Measurements from ENCODE around the gene BLOC1S3. TPM values are rescaled to one million over a fixed set of nuclear protein-coding genes. Genes with fewer than 3 reads are reported as not detected.

The BLOC1S3 gene
- total and polyA plus RNA-seq, 2 of the 4 experiments (the other 2 are of a cell fraction): 1.1 to 4.9 TPM

GRCh38 chr19:45179072-45179891, 698 bp downstream of the BLOC1S3 start:
- WGBS, 2 experiments (ENCODE audit: extremely low coverage in 2 of 2, insufficient read length in 1 of 2): 2% methylated on average over 57 of the region's 97 CpGs; no CpG with 5 or more reads in 1 of the 2 experiments
- H3K27ac ChIP-seq (ENCODE audit: insufficient read depth, low read length): peak overlapping the region; percentile 69
- peak overlapping the region; percentile 68; the same call in 1 of the 2 replicates for H3K23ac ChIP-seq (ENCODE audit: low read depth, low read length)
- no peak overlapping the region for H2BK15ac ChIP-seq (ENCODE audit: low read depth, low read length)
- H4K8ac ChIP-seq (ENCODE audit: low read depth in 2 of 2, low read length in 2 of 2): peak overlapping the region; percentile 59 to 91; a peak in 2 of 4 replicates
- H4K91ac ChIP-seq (ENCODE audit: insufficient read depth, low read depth, low read length): no peak overlapping the region
- intact Hi-C loops (cut with micrococcal nuclease) (no loop called here), dilution Hi-C loops (cut with HindIII; ENCODE audit: low sequenced_read_pairs, unreplicated experiment) (no loop called here), in situ Hi-C loops (cut with MboI; ENCODE audit: low sequenced_read_pairs) (no loop called here)
- BruUV-seq (replicated peaks): no TSS peak
- H4K20me1 ChIP-seq (ENCODE audit: insufficient read depth, low read length): peaks cover 16% of the 10 kb centered on the region; the same call in 1 of the 2 replicates
- peak overlapping the region; percentile 98 for H2AK9ac ChIP-seq (replicated peaks; ENCODE audit: low read depth, low read length, poor library complexity)
- H3K14ac ChIP-seq (replicated peaks; ENCODE audit: low read depth, low read length): peak overlapping the region; percentile 15; the same call in 1 of the 2 replicates
- ChIA-PET POLR2A (ENCODE audit: unreplicated experiment) (no interaction called here), CTCF (interaction anchor here (0.7 kb wide), 1 partner anchor 33 kb away, joined by 4 read pairs; no protein-coding TSS in a partner anchor)
- H2AFZ ChIP-seq (replicated peaks; ENCODE audit: low read length, poor library complexity): peak overlapping the region; percentile 99
- peak overlapping the region; percentile 69 for H3K9ac ChIP-seq (ENCODE audit: low read depth, low read length)
- H2BK120ac ChIP-seq (ENCODE audit: low read depth, low read length): no peak overlapping the region
- no peaks in the 10 kb centered on the region for H3K27me3 ChIP-seq (ENCODE audit: control insufficient read depth, insufficient read depth, low read length)
- no peak overlapping the region for H2BK20ac ChIP-seq (ENCODE audit: low read depth, low read length)
- TF ChIP-seq MXI1 (IDR thresholded peaks at IDR 0.05; ENCODE audit: borderline replicate concordance, low read depth, low read length): 0 out of 2 replicates have a peak, but pooled peaks have one; percentile 21
- peak; percentile 2; the same call in 1 of the 2 replicates for TF ChIP-seq BHLHE40 (IDR thresholded peaks at IDR 0.05; ENCODE audit: low read depth, low read length)
- TF ChIP-seq RFX5 (IDR thresholded peaks at IDR 0.05; ENCODE audit: low read depth, low read length): no peak
- TF ChIP-seq FOS (IDR thresholded peaks at IDR 0.05; ENCODE audit: low read depth, low read length): no peak
- ATAC-seq (ENCODE audit: low read depth) (no peak), DNase-seq (peak; percentile 17)
- H3K18ac ChIP-seq (ENCODE audit: low read depth, low read length): no peak overlapping the region
- H3K4me1 ChIP-seq (ENCODE audit: control insufficient read depth, insufficient read depth, low read length): peaks cover 4% of the 10 kb centered on the region; the same call in 1 of the 2 replicates
- H3K36me3 ChIP-seq (ENCODE audit: control insufficient read depth, insufficient read depth, low read length): peaks cover 4% of the 10 kb centered on the region; the same call in 1 of the 2 replicates
- H3K56ac ChIP-seq (ENCODE audit: extremely low read depth, insufficient read depth, low read length): peak overlapping the region; percentile 51
- 0 out of 2 replicates have a peak, but pooled peaks cover 12% of the 10 kb centered on the region for H3K9me1 ChIP-seq (ENCODE audit: insufficient read depth, low read length)
- H3K79me1 ChIP-seq (ENCODE audit: low read depth in 1 of 2, low read length in 2 of 2): peaks cover 11 to 45% of the 10 kb centered on the region in 2 experiments
- peak overlapping the region; percentile 75 for H3K4me2 ChIP-seq (ENCODE audit: low read depth, low read length)
- no peaks in the 10 kb centered on the region for H3K9me3 ChIP-seq (ENCODE audit: control insufficient read depth, insufficient read depth, low read length)
- H2BK5ac ChIP-seq (ENCODE audit: low read depth, low read length, poor library complexity, severe bottlenecking): peak overlapping the region; percentile 2
- peak overlapping the region; percentile 54; the same call in 1 of the 2 replicates for H3K4ac ChIP-seq (ENCODE audit: low read depth, low read length)
- peak overlapping the region; percentile 3; the same call in 1 of the 2 replicates for H4K5ac ChIP-seq (ENCODE audit: low read depth, low read length)
- peak overlapping the region; percentile 43; the same call in 1 of the 2 replicates for H2AK5ac ChIP-seq (ENCODE audit: low read depth, low read length)
- H3K4me3 ChIP-seq (ENCODE audit: insufficient read depth, low read depth, low read length): peak overlapping the region; percentile 79
